H9 (cell line): ENCODE results near the gene MAN2C1. TPM values are rescaled to one million over a fixed set of nuclear protein-coding genes. Genes with fewer than 3 reads are reported as not detected.

Experiments used
- DNase-seq: peaks from one replicate; pipeline ENCODE4 v3.0.0-alpha.2; 2017
- H2AFZ ChIP-seq: one replicate; pipeline ENCODE4 v1.6.1; 2013; ENCODE audit warnings: mild to moderate bottlenecking, low read length, control low read depth, moderate library complexity
- H2AK5ac ChIP-seq: 2 replicates; pipeline ENCODE4 v1.6.1; 2013; ENCODE audit warnings: low read length, control low read depth, mixed read lengths; ENCODE audit not compliant: insufficient read length
- H2BK120ac ChIP-seq: one replicate; pipeline ENCODE4 v1.6.1; 2013; ENCODE audit warnings: low read depth, mild to moderate bottlenecking, low read length, control low read depth, inconsistent platforms; ENCODE audit not compliant: poor library complexity, severe bottlenecking
- H2BK12ac ChIP-seq: 2 replicates; pipeline ENCODE4 v1.6.1; 2013; ENCODE audit warnings: low read length, control low read depth, mixed read lengths, low read depth; ENCODE audit not compliant: insufficient read length
- H2BK15ac ChIP-seq: 2 replicates; pipeline ENCODE4 v1.6.1; 2013; ENCODE audit warnings: low read depth, low read length, control low read depth
- H2BK20ac ChIP-seq: one replicate; pipeline ENCODE4 v1.6.1; 2013; ENCODE audit warnings: low read depth, mild to moderate bottlenecking, low read length, control low read depth, inconsistent platforms; ENCODE audit not compliant: poor library complexity, severe bottlenecking
- H2BK5ac ChIP-seq: 2 replicates; pipeline ENCODE4 v1.6.1; 2013; ENCODE audit warnings: low read length, control low read depth, mixed read lengths; ENCODE audit not compliant: insufficient read length
- H3K14ac ChIP-seq: 2 replicates; pipeline ENCODE4 v1.6.1; 2013; ENCODE audit warnings: low read length, control low read depth; ENCODE audit not compliant: insufficient read depth
- H3K18ac ChIP-seq: 2 replicates; pipeline ENCODE4 v1.6.1; 2013; ENCODE audit warnings: low read depth, mild to moderate bottlenecking, mixed read lengths, low read length, control low read depth; ENCODE audit not compliant: insufficient read length
- H3K23ac ChIP-seq: 2 replicates; pipeline ENCODE4 v1.6.1; 2013; ENCODE audit warnings: low read length, control low read depth, mixed read lengths, low read depth; ENCODE audit not compliant: insufficient read length
- H3K23me2 ChIP-seq: 2 replicates; pipeline ENCODE4 v1.6.1; 2013; ENCODE audit warnings: low read depth, mild to moderate bottlenecking, mixed read lengths, low read length, control low read depth; ENCODE audit not compliant: insufficient read length, poor library complexity, severe bottlenecking
- H3K27ac ChIP-seq: 2 replicates; pipeline ENCODE4 v1.5.1; 2013; ENCODE audit warnings: low read length, control low read depth, mixed read lengths, low read depth; ENCODE audit not compliant: insufficient read length
- H3K27me3 ChIP-seq: 2 replicates; pipeline ENCODE4 v1.6.1; 2013; ENCODE audit warnings: low read length, control low read depth, inconsistent platforms; ENCODE audit not compliant: insufficient read depth
- H3K4ac ChIP-seq: 2 replicates; pipeline ENCODE4 v1.6.1; 2013; ENCODE audit warnings: low read depth, mild to moderate bottlenecking, control low read depth, inconsistent platforms, low read length, moderate library complexity
- H3K4me1 ChIP-seq: 2 replicates; pipeline ENCODE4 v1.6.1; 2013; ENCODE audit warnings: low read length, control low read depth, inconsistent platforms; ENCODE audit not compliant: insufficient read depth
- H3K4me2 ChIP-seq: 2 replicates; pipeline ENCODE4 v1.6.1; 2013; ENCODE audit warnings: low read length, control low read depth, mixed read lengths; ENCODE audit not compliant: insufficient read length, insufficient read depth
- H3K56ac ChIP-seq: 2 replicates; pipeline ENCODE4 v1.6.1; 2013; ENCODE audit warnings: low read depth, mild to moderate bottlenecking, mixed read lengths, low read length, control low read depth; ENCODE audit not compliant: insufficient read length
- H3K79me1 ChIP-seq: 2 replicates; pipeline ENCODE4 v1.6.1; 2013; ENCODE audit warnings: low read depth, mild to moderate bottlenecking, moderate library complexity, low read length, control low read depth, inconsistent platforms; ENCODE audit not compliant: insufficient read depth, poor library complexity, severe bottlenecking
- H3K79me2 ChIP-seq: 2 replicates; pipeline ENCODE4 v1.6.1; 2013; ENCODE audit warnings: low read length, control low read depth, inconsistent platforms; ENCODE audit not compliant: insufficient read depth
- H3K9ac ChIP-seq: 2 replicates; pipeline ENCODE4 v1.6.1; 2013; ENCODE audit warnings: low read length, control low read depth, mixed read lengths; ENCODE audit not compliant: insufficient read length; ENCODE audit errors: extremely low read depth
- H3K9me3 ChIP-seq: one replicate; pipeline ENCODE4 v1.6.1; 2013; ENCODE audit warnings: low read depth, low read length, inconsistent platforms; ENCODE audit not compliant: control insufficient read depth
- H3T11ph ChIP-seq: one replicate; pipeline ENCODE4 v1.6.1; 2013; ENCODE audit warnings: mild to moderate bottlenecking, low read length, control low read depth, inconsistent platforms
- H4K20me1 ChIP-seq: one replicate; pipeline ENCODE4 v1.6.1; 2013; ENCODE audit not compliant: control insufficient read depth, insufficient read length, insufficient read depth
- H4K5ac ChIP-seq: 2 replicates; pipeline ENCODE4 v1.6.1; 2013; ENCODE audit warnings: low read depth, mild to moderate bottlenecking, mixed read lengths, low read length, control low read depth; ENCODE audit not compliant: insufficient read length
- H4K8ac ChIP-seq: replicated peaks from 2 replicates; pipeline ENCODE4 v1.6.1; 2013; ENCODE audit warnings: low read length, control low read depth, mixed read lengths, low read depth; ENCODE audit not compliant: insufficient read length
- H4K91ac ChIP-seq: 2 replicates; pipeline ENCODE4 v1.6.1; 2013; ENCODE audit warnings: low read depth, mild to moderate bottlenecking, moderate library complexity, mixed read lengths, low read length, control low read depth; ENCODE audit not compliant: insufficient read length
- H3K27ac Mint-ChIP-seq, 3 experiments: 2 replicates in 2 of 3; 3 replicates in 1 of 3; pipeline ENCODE4 v1.8.0; 2020 to 2021; ENCODE audit warnings: mixed read lengths in 3 of 3, mild to moderate bottlenecking in 1 of 3, moderate library complexity in 1 of 3
- H3K27me3 Mint-ChIP-seq: 2 replicates; pipeline ENCODE4 v1.8.0; 2021; ENCODE audit warnings: low read depth, mild to moderate bottlenecking, moderate library complexity, mixed read lengths
- H3K36me3 Mint-ChIP-seq, 3 experiments: 2 replicates in 2 of 3; 3 replicates in 1 of 3; pipeline ENCODE4 v1.8.0; 2020 to 2021; ENCODE audit warnings: low read depth in 3 of 3, mixed read lengths in 3 of 3; ENCODE audit not compliant: insufficient read depth in 1 of 3
- H3K4me1 Mint-ChIP-seq, 2 experiments: 2 replicates each; pipeline ENCODE4 v1.8.0; 2020; ENCODE audit warnings: mixed read lengths in 2 of 2
- H3K4me3 Mint-ChIP-seq, 2 experiments: 2 replicates in 1 of 2; 3 replicates in 1 of 2; pipeline ENCODE4 v1.8.0; 2020 to 2021; ENCODE audit warnings: mild to moderate bottlenecking in 2 of 2, mixed read lengths in 2 of 2, moderate library complexity in 1 of 2
- H3K9me3 Mint-ChIP-seq, 2 experiments: 2 replicates in 1 of 2; 3 replicates in 1 of 2; pipeline ENCODE4 v1.8.0; 2020; ENCODE audit warnings: mild to moderate bottlenecking in 2 of 2, mixed read lengths in 2 of 2, moderate library complexity in 1 of 2
- WGBS: extraction: QIAGEN DNeasy Blood & Tissue Kit; methylation state at CpG from one replicate; pipeline ENCODE4 v1.1.7; 2013; ENCODE audit warnings: missing lambda C conversion rate, low lambda C conversion rate, mixed read lengths; ENCODE audit not compliant: insufficient read length; ENCODE audit errors: extremely low coverage; 5-methylcytosine and 5-hydroxymethylcytosine counted together
- total RNA-seq: library from RNA; stranded (reverse); gene quantifications from 2 replicates; pipeline ENCODE4 v1.2.1, GENCODE V29; 2021
- TF ChIP-seq, protein P1 (sequence below): fragments of 200-600 bp; sonication (generic); conservative IDR thresholded peaks from 3 replicates; pipeline ENCODE4 v1.8.0; 2021; ENCODE audit warnings: antibody characterized with exemption, mild to moderate bottlenecking

The MAN2C1 gene
- total RNA-seq, 1 experiment from 2014 or later: 112 TPM

DNA sequence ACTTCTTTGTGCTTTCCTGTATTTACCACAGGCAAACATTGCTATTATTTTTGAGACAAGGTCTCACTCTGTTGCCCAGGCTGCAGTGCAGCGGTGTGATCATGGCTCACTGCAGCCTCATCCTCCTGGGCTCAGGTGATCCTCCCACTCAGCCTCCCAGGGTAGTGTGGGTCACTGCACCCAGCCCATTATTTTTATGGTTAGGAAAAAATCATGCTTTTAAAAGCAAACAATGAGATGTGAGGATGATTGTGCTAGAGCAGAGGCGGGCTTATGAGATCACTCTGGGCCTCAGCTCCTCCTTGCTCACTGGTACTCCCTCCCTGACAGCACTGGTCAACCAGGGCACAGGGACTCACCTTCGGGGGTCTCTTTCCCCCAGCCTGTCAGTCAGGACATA lies 2.2 kb downstream of the MAN2C1 start:
- H3K56ac ChIP-seq: no peak overlapping the region
- no peaks in the 10 kb centered on the region; the same call in 1 of the 2 replicates for H3K4me1 ChIP-seq
- H3K36me3 Mint-ChIP-seq: peaks cover 14 to 40% (median 38%) of the 10 kb centered on the region in 3 experiments; a peak in 6 of 7 replicates
- H3K27me3 ChIP-seq: no peaks in the 10 kb centered on the region
- H3K4me3 Mint-ChIP-seq: no peak overlapping the region
- no peaks in the 10 kb centered on the region for H3K23me2 ChIP-seq
- TF ChIP-seq, protein P1, sequence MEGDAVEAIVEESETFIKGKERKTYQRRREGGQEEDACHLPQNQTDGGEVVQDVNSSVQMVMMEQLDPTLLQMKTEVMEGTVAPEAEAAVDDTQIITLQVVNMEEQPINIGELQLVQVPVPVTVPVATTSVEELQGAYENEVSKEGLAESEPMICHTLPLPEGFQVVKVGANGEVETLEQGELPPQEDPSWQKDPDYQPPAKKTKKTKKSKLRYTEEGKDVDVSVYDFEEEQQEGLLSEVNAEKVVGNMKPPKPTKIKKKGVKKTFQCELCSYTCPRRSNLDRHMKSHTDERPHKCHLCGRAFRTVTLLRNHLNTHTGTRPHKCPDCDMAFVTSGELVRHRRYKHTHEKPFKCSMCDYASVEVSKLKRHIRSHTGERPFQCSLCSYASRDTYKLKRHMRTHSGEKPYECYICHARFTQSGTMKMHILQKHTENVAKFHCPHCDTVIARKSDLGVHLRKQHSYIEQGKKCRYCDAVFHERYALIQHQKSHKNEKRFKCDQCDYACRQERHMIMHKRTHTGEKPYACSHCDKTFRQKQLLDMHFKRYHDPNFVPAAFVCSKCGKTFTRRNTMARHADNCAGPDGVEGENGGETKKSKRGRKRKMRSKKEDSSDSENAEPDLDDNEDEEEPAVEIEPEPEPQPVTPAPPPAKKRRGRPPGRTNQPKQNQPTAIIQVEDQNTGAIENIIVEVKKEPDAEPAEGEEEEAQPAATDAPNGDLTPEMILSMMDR: no peak
- H2BK5ac ChIP-seq: no peak overlapping the region
- no peaks in the 10 kb centered on the region for H3K79me2 ChIP-seq
- H4K91ac ChIP-seq: no peak overlapping the region
- H3K18ac ChIP-seq: no peak overlapping the region
- no peak overlapping the region for H3T11ph ChIP-seq
- no peak overlapping the region for H3K4me2 ChIP-seq
- H2AK5ac ChIP-seq: no peak overlapping the region
- WGBS: no CpG with 5 or more reads among the region's 3 CpGs
- no peak overlapping the region for H3K14ac ChIP-seq
- H3K79me1 ChIP-seq: no peaks in the 10 kb centered on the region
- no peak overlapping the region for H3K27ac ChIP-seq
- H4K8ac ChIP-seq: no peak overlapping the region
- no peak overlapping the region for H4K5ac ChIP-seq
- H3K9ac ChIP-seq: no peak overlapping the region
- H2BK120ac ChIP-seq: no peak overlapping the region
- no peak overlapping the region for H2BK12ac ChIP-seq
- H3K9me3 Mint-ChIP-seq: no peaks in the 10 kb centered on the region
- no peak overlapping the region for H2BK20ac ChIP-seq
- no peak overlapping the region for H3K23ac ChIP-seq
- H3K27me3 Mint-ChIP-seq: peaks cover 1% of the 10 kb centered on the region; the same call in 1 of the 2 replicates
- H3K9me3 ChIP-seq: no peaks in the 10 kb centered on the region
- no peak overlapping the region for H3K4ac ChIP-seq
- no peak overlapping the region for H2BK15ac ChIP-seq
- no peaks in the 10 kb centered on the region for H4K20me1 ChIP-seq
- no peak overlapping the region for H3K27ac Mint-ChIP-seq
- peaks cover 17 to 19% of the 10 kb centered on the region in 2 experiments for H3K4me1 Mint-ChIP-seq
- DNase-seq: no peak
- no peak overlapping the region for H2AFZ ChIP-seq
